ENCODE results near the gene IGFL2.

DNA sequence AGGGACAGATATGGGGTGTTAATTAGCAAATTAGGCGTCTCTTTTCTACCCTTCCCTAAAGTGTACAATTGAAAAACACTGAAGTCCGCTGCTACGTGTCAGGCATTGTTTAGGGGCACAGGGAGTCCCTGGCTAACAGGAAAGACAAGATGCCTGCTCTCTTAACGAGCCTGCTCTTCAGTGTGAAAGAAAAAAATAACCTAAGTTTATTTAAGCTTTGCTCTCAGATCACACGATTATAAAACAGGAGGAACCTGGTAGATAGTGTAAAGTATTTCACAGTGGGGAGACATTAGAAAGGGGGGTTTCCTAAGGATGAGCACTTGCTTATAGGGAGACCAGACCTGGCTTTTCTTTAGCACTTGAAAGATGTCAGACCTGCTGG, 38.7 kb downstream of the IGFL2 start:
- no peak for TF ChIP-seq EZH2 (IDR thresholded peaks at IDR 0.05; ENCODE audit: low read depth, unreplicated experiment)
- no peak for TF ChIP-seq EZH2phosphoT487 (IDR thresholded peaks at IDR 0.05; ENCODE audit: unreplicated experiment)
- no peak for TF ChIP-seq CREB1 (CRISPR knock-in tag; IDR thresholded peaks at IDR 0.05; ENCODE audit: low read depth)
- TF ChIP-seq, protein P1, sequence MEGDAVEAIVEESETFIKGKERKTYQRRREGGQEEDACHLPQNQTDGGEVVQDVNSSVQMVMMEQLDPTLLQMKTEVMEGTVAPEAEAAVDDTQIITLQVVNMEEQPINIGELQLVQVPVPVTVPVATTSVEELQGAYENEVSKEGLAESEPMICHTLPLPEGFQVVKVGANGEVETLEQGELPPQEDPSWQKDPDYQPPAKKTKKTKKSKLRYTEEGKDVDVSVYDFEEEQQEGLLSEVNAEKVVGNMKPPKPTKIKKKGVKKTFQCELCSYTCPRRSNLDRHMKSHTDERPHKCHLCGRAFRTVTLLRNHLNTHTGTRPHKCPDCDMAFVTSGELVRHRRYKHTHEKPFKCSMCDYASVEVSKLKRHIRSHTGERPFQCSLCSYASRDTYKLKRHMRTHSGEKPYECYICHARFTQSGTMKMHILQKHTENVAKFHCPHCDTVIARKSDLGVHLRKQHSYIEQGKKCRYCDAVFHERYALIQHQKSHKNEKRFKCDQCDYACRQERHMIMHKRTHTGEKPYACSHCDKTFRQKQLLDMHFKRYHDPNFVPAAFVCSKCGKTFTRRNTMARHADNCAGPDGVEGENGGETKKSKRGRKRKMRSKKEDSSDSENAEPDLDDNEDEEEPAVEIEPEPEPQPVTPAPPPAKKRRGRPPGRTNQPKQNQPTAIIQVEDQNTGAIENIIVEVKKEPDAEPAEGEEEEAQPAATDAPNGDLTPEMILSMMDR (conservative IDR thresholded peaks at IDR 0.05; ENCODE audit: low read depth in 2 of 2), result no peak
- TF ChIP-seq, protein P2, sequence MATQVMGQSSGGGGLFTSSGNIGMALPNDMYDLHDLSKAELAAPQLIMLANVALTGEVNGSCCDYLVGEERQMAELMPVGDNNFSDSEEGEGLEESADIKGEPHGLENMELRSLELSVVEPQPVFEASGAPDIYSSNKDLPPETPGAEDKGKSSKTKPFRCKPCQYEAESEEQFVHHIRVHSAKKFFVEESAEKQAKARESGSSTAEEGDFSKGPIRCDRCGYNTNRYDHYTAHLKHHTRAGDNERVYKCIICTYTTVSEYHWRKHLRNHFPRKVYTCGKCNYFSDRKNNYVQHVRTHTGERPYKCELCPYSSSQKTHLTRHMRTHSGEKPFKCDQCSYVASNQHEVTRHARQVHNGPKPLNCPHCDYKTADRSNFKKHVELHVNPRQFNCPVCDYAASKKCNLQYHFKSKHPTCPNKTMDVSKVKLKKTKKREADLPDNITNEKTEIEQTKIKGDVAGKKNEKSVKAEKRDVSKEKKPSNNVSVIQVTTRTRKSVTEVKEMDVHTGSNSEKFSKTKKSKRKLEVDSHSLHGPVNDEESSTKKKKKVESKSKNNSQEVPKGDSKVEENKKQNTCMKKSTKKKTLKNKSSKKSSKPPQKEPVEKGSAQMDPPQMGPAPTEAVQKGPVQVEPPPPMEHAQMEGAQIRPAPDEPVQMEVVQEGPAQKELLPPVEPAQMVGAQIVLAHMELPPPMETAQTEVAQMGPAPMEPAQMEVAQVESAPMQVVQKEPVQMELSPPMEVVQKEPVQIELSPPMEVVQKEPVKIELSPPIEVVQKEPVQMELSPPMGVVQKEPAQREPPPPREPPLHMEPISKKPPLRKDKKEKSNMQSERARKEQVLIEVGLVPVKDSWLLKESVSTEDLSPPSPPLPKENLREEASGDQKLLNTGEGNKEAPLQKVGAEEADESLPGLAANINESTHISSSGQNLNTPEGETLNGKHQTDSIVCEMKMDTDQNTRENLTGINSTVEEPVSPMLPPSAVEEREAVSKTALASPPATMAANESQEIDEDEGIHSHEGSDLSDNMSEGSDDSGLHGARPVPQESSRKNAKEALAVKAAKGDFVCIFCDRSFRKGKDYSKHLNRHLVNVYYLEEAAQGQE (IDR thresholded peaks at IDR 0.05; ENCODE audit: unreplicated experiment), result no peak
- TF ChIP-seq, protein P3, sequence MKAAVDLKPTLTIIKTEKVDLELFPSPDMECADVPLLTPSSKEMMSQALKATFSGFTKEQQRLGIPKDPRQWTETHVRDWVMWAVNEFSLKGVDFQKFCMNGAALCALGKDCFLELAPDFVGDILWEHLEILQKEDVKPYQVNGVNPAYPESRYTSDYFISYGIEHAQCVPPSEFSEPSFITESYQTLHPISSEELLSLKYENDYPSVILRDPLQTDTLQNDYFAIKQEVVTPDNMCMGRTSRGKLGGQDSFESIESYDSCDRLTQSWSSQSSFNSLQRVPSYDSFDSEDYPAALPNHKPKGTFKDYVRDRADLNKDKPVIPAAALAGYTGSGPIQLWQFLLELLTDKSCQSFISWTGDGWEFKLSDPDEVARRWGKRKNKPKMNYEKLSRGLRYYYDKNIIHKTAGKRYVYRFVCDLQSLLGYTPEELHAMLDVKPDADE (IDR thresholded peaks at IDR 0.05), result no peak
- TF ChIP-seq POLR2AphosphoS5 (IDR thresholded peaks at IDR 0.05; ENCODE audit: low read depth), result no peak
- no peak for TF ChIP-seq JUNB (IDR thresholded peaks at IDR 0.05; ENCODE audit: unreplicated experiment)
- TF ChIP-seq NANOG (IDR thresholded peaks at IDR 0.05; ENCODE audit: borderline replicate concordance), result no peak
